ENCODE measurements around the gene ANKRD40. TPM values are rescaled to one million over a fixed set of nuclear protein-coding genes. Genes with fewer than 3 reads are reported as not detected.

ANKRD40 gene
- total RNA-seq, 4 donors from 2014 or later, result 18.2 to 24.7 (median 21.4) TPM

DNA sequence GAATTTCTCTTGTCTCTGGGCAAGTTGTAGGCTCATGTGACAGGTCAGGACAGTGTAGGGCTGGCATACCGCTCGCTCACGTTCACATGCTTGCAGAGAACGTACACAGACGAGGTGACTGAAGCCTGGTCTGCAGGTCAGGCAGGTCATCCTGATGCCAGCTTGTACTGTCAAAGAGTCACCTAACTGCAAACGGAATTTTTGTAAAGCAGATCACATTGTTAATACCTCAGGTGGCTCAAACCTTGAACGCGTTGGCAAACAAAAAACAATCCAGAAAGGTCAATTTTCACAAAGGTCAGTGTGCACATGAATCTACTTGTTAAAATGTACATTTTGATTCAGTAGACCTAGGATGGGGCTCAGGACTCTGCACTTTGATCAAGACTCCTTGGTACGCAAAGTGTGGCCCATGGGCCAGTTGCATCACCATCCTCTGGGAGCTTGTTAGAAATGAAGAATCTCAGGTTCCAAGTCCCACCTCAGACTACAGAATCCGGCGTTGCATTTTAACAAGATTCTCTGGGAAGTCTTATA is 28.6 kb downstream of the ANKRD40 start:
- Histone ChIP-seq H3K27ac (no peak overlapping the region), H3K36me3 (peaks cover 0 to 7% (median 0%) of the 10 kb centered on the region in 3 donors), H3K27me3 (no peaks in the 10 kb centered on the region), H3K4me3 (no peak overlapping the region), H3K4me1 (peaks cover 0 to 8% (median 0%) of the 10 kb centered on the region in 4 donors), H3K9me3 (no peaks in the 10 kb centered on the region)
- no peak for TF ChIP-seq POLR2A (IDR thresholded peaks at IDR 0.05)
- TF ChIP-seq, protein P1, sequence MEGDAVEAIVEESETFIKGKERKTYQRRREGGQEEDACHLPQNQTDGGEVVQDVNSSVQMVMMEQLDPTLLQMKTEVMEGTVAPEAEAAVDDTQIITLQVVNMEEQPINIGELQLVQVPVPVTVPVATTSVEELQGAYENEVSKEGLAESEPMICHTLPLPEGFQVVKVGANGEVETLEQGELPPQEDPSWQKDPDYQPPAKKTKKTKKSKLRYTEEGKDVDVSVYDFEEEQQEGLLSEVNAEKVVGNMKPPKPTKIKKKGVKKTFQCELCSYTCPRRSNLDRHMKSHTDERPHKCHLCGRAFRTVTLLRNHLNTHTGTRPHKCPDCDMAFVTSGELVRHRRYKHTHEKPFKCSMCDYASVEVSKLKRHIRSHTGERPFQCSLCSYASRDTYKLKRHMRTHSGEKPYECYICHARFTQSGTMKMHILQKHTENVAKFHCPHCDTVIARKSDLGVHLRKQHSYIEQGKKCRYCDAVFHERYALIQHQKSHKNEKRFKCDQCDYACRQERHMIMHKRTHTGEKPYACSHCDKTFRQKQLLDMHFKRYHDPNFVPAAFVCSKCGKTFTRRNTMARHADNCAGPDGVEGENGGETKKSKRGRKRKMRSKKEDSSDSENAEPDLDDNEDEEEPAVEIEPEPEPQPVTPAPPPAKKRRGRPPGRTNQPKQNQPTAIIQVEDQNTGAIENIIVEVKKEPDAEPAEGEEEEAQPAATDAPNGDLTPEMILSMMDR (IDR thresholded peaks at IDR 0.05), result no peak
- DNase-seq, result no peak

DNA sequence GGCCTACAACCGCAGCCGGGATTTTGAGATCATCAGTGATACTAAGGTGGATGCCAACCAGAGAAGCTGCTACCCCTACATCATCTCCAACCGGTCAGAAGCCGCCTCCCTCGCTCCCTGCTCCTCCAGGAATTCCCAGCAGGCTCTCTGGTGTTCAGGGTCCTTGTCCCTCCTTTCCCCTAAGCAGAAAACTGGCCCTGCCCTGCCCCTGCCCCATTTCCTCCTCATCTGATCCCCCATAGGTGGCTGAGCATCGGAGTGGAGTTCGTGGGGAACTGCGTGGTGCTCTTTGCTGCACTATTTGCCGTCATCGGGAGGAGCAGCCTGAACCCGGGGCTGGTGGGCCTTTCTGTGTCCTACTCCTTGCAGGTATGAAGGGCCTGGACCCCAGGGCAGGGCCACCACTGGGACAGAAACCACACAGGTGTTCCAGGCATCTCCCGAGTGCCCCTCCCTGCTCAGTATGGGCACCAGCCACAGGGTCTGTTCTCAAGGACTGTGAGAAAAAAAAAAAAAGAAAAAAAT is 29.8 kb downstream of the ANKRD40 start:
- Histone ChIP-seq H3K4me3 (no peak overlapping the region), H3K9me3 (no peaks in the 10 kb centered on the region), H3K4me1 (peaks cover 0 to 6% (median 0%) of the 10 kb centered on the region in 4 donors), H3K27me3 (no peaks in the 10 kb centered on the region), H3K27ac (no peak overlapping the region), H3K36me3 (peaks cover 0 to 10% (median 0%) of the 10 kb centered on the region in 3 donors)
- TF ChIP-seq POLR2A (IDR thresholded peaks at IDR 0.05), result no peak
- TF ChIP-seq, protein P1 (IDR thresholded peaks at IDR 0.05), result no peak
- DNase-seq, result no peak

DNA sequence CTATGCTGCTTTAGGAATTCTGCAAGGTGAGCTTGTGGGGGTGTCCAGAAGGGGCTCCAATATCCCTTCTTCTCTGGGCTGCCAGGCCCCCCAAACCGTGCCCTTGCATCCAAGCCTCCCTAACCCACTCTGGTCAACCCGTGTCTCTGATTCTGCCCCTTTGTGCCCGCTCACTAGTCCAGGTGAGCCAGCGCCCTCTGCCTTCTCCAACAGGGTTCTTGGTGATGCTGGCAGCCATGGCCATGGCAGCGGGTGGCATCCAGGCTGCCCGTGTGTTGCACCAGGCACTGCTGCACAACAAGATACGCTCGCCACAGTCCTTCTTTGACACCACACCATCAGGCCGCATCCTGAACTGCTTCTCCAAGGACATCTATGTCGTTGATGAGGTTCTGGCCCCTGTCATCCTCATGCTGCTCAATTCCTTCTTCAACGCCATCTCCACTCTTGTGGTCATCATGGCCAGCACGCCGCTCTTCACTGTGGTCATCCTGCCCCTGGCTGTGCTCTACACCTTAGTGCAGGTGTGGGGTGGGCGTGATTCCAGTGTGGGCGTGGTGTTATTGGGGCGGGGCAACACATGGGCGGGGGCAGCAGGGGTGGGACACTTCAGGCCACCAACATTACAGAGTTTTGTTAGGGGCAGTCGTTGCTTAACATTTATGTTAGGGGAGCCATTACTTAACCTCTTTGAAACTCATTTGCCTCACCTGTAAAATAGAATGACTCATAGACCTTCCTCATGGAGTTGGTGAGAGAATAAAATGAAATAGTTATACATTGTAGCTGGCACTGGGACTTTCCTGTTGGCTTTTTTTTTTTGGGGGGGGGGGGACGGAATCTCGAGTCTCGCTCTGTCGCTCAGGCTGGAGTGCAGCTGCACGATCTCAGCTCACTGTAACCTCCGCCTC is 31.4 kb downstream of the ANKRD40 start:
- peaks cover 0 to 6% (median 0%) of the 10 kb centered on the region in 4 donors for H3K4me1 ChIP-seq
- H3K27me3 ChIP-seq, result no peaks in the 10 kb centered on the region
- H3K4me3 ChIP-seq, result no peak overlapping the region
- H3K36me3 ChIP-seq, result peaks cover 0 to 13% (median 0%) of the 10 kb centered on the region in 3 donors
- DNase-seq, result no peak
- no peak for TF ChIP-seq POLR2A (IDR thresholded peaks at IDR 0.05)
- TF ChIP-seq, protein P1 (IDR thresholded peaks at IDR 0.05), result no peak
- peak overlapping the region in 1 of 4 donors; percentile 83 for H3K27ac ChIP-seq
- H3K9me3 ChIP-seq, result no peaks in the 10 kb centered on the region

DNA sequence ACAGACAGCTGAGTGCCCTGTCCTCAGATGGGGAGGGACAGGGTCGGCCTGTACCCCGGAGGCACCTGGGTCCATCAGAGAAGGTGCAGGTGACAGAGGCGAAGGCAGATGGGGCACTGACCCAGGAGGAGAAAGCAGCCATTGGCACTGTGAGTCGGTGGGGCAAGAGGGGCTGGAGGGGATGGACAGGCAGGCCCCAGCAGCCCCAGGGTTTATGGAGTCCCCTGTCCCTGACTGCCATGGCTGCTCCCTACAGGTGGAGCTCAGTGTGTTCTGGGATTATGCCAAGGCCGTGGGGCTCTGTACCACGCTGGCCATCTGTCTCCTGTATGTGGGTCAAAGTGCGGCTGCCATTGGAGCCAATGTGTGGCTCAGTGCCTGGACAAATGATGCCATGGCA is 32.1 kb downstream of the ANKRD40 start:
- peak in 2 of 3 donors; percentile 80 to 82 for DNase-seq
- Histone ChIP-seq H3K27me3 (no peaks in the 10 kb centered on the region), H3K4me3 (no peak overlapping the region), H3K9me3 (no peaks in the 10 kb centered on the region), H3K36me3 (peaks cover 0 to 13% (median 0%) of the 10 kb centered on the region in 3 donors), H3K27ac (peak overlapping the region in 2 of 4 donors; percentile 41 to 83), H3K4me1 (peaks cover 0 to 6% (median 0%) of the 10 kb centered on the region in 4 donors)
- TF ChIP-seq, protein P1 (IDR thresholded peaks at IDR 0.05), result peak in 1 of 6 experiments; percentile 28
- TF ChIP-seq POLR2A (IDR thresholded peaks at IDR 0.05), result no peak

DNA sequence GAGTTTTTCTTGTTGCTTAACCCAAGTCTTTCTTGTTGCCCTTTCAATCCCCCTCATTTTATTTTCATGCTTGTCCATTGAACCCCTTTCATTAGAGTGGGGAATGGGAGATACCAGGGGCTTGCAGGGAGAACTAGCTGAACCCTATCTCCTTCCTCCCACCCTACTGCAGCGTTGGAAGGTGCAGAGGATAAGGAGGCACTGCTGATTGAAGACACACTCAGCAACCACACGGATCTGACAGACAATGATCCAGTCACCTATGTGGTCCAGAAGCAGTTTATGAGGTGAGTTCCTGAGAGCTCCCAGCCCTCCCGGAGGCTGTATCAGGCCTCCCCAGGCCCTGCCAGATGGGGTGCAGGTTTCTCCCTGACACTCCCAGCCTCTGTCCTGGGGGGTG is 32.5 kb downstream of the ANKRD40 start:
- Histone ChIP-seq H3K4me1 (peaks cover 0 to 6% (median 0%) of the 10 kb centered on the region in 4 donors), H3K36me3 (peaks cover 0 to 15% (median 0%) of the 10 kb centered on the region in 3 donors), H3K9me3 (no peaks in the 10 kb centered on the region), H3K27me3 (no peaks in the 10 kb centered on the region), H3K27ac (peak overlapping the region in 2 of 4 donors; percentile 41 to 83), H3K4me3 (no peak overlapping the region)
- TF ChIP-seq, protein P1 (IDR thresholded peaks at IDR 0.05), result no peak
- TF ChIP-seq POLR2A (IDR thresholded peaks at IDR 0.05), result no peak
- DNase-seq, result no peak

Measured in Peyer's patch (tissue), 4 donors.